GM19467 (cell line): ENCODE measurements around the gene SIRPD.
"Not testable (repeated sequence)": the region's sequence is repeated elsewhere in the genome, so short reads cannot be mapped to it uniquely, and the experiment has no call there.

Experiments
- ATAC-seq: cut with Tn5 transposase; IDR thresholded peaks from one replicate; pipeline ENCODE4 v1.9.1; 2021; ENCODE audit warnings: mild to moderate bottlenecking, moderate library complexity; ENCODE audit not compliant: unreplicated experiment

Gene SIRPD

GRCh38 chr20:1497371-1497770, 60.1 kb downstream of the SIRPD start:
- not testable (repeated sequence) for ATAC-seq

GRCh38 chr20:1496930-1497329, 60.6 kb downstream of the SIRPD start:
- no peak for ATAC-seq

DNA sequence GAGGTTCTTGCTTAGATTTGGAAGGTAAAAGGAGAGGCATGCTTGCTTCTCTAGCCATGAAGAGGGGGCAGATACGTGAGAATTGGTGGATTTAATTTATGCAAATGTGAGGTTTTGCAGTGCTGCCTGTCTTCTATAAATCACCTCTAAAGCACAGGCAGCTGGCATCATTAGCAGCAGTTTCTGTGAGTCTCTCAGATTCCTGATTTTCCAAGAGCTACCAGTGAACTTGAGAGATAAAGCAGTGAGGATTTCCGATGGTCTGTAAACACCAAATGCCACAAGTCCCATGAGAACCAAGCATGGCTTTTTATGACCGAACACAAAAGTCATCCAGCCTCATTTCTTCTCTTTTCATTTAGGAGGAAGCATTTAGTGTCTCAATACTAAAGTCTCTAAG, 63.1 kb downstream of the SIRPD start:
- no peak for ATAC-seq

DNA sequence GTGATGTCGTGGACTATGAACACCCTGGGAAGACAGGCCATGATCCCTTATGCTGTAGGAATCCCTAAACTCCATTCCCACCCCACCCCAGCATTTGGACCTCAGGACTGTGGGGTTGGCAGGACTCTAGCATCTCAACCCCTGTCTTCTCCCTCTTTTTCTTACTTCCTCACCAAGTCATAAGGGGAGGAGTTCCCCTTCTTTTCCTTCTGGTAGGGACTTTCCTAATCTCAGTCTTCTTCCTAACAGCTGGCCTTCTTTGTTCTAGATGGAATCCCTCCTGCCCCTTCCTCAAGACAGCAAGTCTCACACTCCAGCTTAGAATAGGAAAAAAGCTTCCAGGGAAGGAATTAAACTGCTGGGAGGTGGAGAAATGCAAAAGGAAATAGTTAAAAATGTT, 64.0 kb downstream of the SIRPD start:
- no peak for ATAC-seq

GRCh38 chr20:1491860-1492642, 65.5 kb downstream of the SIRPD start:
- no peak for ATAC-seq

GRCh38 chr20:1491281-1491840, 66.1 kb downstream of the SIRPD start, which contains the start of gene SIRPB2:
Gene SIRPB2 (minus strand): TSS chr20:1491420. CDS start chr20:1491359, 61 bp downstream.
- ATAC-seq, result no peak

- ATAC-seq, result no peak
These were observed 66.8 kb downstream of the SIRPD start for GRCh38 chr20:1490643-1491195.

DNA sequence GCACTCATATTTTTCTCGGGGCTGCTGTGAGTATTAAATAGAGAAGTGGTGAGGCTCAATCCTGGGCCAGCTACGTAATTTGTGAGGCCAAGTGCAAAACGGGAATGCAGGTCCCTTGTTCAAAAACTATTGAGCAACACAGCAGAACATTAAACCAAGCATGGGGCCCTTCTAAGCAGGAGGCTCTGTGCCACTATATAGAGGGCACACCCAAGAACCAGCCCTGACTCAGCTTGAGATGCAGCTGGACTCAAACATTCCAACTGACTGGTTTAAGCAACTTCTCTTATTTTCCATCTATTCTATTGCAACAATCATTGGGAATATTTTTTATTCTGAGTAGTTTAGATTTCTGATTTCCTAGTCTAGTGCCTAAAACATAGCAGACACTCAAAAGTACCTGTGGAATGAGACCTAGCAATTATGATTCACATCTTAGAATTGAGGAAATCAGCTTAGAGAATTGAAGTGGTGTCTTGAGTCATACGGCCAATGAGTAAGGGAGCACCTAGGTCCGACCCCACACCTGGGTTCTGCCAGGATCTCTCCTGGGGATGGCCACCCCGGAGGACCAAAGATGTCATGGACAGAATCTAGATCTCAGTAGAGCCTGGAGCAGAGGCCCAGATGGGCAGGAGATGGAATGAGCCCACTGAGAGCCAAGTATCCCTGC, 67.6 kb downstream of the SIRPD start:
- no peak for ATAC-seq

GRCh38 chr20:1489325-1489724, 68.2 kb downstream of the SIRPD start:
- no peak for ATAC-seq

DNA sequence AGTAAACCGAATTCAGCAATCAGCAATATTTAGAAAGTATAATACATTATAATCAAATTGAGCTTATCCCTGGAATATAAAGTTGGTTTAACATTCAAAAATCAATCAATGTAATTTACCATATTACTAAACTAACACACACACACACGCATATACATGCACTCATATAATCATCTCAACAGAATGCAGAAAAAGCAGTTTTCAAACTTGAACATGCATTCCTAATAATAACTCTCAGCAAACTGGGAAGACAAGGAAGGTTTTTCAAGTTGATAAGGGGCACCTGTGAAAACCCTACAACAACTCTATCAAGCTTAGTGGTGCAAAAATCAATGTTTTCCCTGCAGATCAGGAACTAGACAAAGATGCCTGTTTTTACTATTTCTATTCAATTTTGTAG, 70.9 kb downstream of the SIRPD start:
- ATAC-seq, result no peak

DNA sequence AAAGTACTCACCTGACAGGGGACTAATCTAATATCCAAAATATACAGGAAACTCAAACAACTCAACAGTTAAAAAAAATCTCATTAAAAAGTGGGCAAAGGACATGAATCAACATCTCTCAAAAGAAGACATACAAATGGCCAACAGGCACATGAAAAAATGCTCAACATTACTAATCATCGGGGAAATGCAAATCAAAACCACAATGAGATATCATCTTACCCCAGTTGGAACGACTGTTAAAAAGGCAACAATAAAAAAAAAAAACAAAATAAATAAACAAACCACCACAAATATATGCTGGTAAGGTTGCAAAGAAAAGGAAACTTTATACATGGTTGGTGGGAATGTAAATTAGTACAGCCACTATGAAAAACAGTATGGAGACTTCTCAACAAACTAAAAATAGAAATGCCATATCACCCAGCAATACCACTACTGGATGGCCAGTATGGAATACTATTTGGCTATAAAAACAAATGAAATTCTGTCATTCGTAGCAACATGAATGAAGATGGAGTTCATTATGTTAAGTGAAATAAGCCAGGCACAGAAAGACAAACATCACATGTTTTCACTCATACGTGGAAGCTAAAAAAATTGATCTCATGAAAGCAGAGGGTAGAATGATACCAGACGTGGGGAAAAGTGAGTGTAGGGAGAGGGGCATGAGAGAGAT, 72.9 kb downstream of the SIRPD start:
- ATAC-seq, result no peak
